GM10266 (cell line): ENCODE measurements around the gene MANSC4.
"Not testable (repeated sequence)": the region's sequence is repeated elsewhere in the genome, so short reads cannot be mapped to it uniquely, and the experiment has no call there.

Experiments used
- DNase-seq: peaks from one replicate; pipeline ENCODE4 v3.0.0; 2012; ENCODE audit errors: extremely low spot score
- TF ChIP-seq, protein P1 (sequence below): IDR thresholded peaks from 2 replicates; pipeline ENCODE4 v1.5.1; 2012; ENCODE audit warnings: mild to moderate bottlenecking, low read depth; ENCODE audit not compliant: control insufficient read depth, insufficient read depth; ENCODE audit errors: missing control alignments

Gene MANSC4

GRCh38 chr12:27751386-27752047, 28.5 kb downstream of the MANSC4 start:
- no peak for DNase-seq
- TF ChIP-seq, protein P1, sequence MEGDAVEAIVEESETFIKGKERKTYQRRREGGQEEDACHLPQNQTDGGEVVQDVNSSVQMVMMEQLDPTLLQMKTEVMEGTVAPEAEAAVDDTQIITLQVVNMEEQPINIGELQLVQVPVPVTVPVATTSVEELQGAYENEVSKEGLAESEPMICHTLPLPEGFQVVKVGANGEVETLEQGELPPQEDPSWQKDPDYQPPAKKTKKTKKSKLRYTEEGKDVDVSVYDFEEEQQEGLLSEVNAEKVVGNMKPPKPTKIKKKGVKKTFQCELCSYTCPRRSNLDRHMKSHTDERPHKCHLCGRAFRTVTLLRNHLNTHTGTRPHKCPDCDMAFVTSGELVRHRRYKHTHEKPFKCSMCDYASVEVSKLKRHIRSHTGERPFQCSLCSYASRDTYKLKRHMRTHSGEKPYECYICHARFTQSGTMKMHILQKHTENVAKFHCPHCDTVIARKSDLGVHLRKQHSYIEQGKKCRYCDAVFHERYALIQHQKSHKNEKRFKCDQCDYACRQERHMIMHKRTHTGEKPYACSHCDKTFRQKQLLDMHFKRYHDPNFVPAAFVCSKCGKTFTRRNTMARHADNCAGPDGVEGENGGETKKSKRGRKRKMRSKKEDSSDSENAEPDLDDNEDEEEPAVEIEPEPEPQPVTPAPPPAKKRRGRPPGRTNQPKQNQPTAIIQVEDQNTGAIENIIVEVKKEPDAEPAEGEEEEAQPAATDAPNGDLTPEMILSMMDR: no peak

DNA sequence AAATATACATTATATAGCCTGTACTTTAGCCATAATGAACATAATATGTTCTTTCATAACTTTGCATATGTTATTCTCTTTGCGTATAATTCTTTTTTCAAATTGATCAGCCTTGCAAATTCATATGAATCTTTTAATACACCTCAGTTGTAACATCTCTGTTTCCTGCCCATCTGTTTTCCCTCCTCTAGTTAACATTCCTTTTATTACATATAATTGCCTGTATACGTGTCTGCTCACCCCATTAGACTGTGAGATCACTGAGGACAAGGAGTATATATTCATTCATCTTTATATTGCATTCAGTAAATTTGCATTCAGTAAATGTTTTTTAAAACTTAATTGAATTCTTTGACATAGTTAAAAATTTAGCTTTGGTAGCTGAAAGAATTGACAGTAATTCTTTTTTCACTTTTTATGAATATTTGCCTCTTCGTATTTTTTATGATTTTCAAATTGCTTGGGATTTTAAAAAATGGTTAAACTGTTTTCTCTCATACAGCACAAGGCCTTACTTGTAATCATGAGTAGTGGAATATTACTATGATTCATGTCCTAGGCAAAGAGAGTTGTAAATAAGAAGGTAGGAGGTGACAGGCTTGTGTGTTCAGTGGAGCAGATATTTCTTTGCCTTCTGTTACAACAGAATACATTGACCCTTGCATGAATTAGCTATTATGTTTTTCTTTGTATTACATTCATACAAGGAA, 32.8 kb downstream of the MANSC4 start:
- TF ChIP-seq, protein P1: no peak
- DNase-seq: no peak

GRCh38 chr12:27745734-27746133, 34.3 kb downstream of the MANSC4 start:
- not testable (repeated sequence) for DNase-seq

DNA sequence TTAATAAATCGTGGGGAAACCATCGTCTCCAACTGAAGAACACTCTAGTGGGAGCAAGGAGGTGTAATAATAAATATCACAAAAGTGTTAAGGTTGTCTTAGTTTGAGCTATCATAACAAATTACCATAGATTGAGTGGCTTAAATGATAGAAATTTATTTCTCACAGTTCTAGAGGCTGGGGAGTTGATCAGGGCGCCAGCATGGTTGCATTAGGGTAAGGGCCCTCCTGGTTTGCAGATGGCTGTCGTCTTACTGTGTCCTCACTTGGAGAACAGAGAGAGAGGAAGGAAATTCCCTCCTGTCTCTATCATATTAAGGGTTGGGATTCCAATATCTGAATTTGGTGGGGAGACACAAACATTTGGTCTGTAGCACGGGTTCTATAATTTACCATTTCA, 36.4 kb downstream of the MANSC4 start:
- TF ChIP-seq, protein P1: no peak
- DNase-seq: no peak

DNA sequence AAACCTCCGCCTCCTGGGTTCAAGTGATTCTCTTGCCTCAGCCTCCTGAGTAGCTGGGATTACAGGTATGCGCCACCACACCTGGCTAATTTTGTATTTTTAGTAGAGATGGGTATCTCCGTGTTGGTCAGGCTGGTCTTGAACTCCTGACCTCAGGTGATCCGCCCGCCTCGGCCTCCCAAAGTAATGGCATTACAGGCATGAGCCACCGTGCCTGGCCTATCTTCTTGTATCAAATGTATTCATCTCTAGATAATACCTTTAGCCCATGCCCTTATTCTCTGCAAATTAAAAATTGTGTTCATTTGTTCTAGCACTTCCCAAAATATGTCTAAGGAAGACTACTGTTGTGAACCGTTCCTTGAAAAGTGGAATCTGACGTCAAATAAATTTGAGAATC, 45.7 kb downstream of the MANSC4 start:
- DNase-seq: not testable (repeated sequence)

DNA sequence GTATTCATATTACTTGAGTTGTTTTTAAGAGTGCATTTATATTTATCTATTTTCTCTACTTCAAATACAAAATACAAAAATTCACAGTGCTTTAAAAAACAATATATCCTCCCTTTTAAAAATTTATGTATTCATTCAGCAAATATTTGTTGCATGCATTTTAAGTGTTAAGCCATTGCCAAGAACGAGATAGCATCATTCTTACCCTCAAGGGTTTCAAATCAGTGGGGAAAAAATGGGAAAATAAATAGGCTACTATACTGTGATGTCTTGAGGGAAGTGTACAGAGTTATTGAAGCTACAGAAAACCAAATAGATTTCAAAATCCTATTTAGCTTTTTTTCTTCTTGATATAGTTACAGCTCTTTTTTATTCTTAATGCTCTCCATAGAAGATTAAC, 46.2 kb downstream of the MANSC4 start:
- no peak for DNase-seq

DNA sequence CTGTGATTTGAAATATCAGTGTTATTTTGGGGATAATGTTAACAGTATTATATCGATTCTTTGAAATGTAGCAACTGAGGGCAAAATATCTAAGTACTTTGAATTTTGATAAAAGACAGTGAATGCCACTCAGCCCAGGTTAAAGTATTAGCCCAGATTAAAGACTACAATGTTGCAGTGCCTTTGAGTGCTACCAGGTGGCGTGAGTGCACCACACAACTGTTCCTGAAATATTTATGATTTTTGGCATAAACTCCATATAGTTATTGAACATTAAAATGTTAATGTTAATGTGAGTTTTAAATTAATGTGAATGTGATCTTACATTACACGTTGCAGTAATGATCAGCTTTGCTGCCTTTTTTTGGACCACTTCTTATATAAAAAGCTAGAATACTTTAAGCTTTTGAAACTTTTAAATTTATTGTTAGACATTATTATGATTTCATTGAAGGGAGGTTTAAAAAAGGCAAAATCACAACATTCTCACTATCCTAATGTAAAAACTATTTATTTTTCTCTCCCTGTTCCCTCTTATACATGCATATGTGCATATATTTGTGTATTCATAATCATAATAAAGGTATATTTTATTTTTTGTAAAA, 46.9 kb downstream of the MANSC4 start:
- DNase-seq: peak; percentile 37
- TF ChIP-seq, protein P1: peak; percentile 74

More for the DNA sequence above, 46.2 kb downstream of the MANSC4 start:
- TF ChIP-seq, protein P1: no peak

DNA sequence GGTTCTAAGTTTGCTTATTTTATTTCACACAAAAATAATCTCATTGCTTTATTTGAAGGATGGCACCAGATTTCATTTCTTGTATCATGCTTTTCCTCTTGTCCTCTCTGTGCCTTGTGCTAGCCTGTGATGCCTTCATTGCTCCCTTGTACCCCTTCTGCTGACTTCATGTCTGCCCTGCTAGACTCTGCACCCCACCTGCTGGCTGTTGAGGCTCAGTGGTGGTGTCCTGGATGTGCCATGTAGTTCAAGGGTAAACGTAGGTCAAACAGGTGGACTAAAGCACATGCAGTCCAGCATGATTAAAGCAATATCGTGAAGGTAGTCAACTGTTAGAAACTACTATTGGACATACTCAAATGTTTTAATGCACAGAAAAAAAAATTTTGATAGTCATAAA, 47.8 kb downstream of the MANSC4 start:
- DNase-seq: no peak
- TF ChIP-seq, protein P1: peak; percentile 37
